ENCODE results near the gene SLC1A3. TPM values are rescaled to one million over a fixed set of nuclear protein-coding genes. Genes with fewer than 3 reads are reported as not detected.

Gene SLC1A3
- total and polyA plus RNA-seq, 2 donors (not counting 1 experiment from before 2014, with no cell fraction given) = 0.52 to 3.3 TPM

DNA sequence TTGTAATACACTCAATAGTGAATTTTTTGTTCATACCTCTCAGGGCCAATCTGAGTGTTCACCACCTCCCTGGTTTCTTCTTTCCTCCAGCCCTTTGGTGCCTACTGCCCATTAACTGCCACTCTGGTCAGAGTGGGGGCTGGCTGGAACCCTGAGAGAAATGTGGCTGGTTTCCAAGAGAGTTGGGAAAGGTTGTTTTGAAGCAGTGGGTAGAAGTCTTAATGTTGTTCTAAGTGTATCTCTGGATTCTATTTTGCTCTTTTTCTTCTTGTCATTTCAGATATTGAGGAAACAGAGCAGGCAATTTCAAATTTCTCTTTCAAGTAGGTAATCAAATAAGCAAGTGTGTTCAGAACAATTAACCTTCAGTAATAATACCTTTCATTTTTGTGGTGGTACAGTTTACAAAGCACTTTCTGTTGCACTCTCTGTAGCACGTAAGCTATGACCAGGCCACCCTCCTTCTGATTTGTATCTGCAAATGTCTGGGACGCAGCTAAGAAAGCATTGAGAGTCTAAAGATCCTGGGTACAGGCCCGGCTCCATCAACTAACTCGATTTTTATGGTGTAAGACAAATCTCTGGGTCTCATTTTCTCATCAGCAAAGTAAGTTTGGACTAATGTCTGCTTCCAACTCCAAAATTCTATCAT is 8.4 kb downstream of the SLC1A3 start:
- peak in 1 of 2 donors; percentile 32 for DNase-seq (ENCODE audit: low read depth in 2 of 2)
- H3K9me3 ChIP-seq (ENCODE audit: control insufficient read depth, insufficient read depth, low read depth, low read length) = no peaks in the 10 kb centered on the region
- H3K27me3 ChIP-seq (ENCODE audit: control insufficient read depth, insufficient read depth, low read length) = no peaks in the 10 kb centered on the region
- no peak overlapping the region for H3K9ac ChIP-seq (ENCODE audit: insufficient read depth, low read length)
- H3K4me1 ChIP-seq (ENCODE audit: control insufficient read depth, extremely low read depth, insufficient read depth, low read length) = no peaks in the 10 kb centered on the region
- H3K36me3 ChIP-seq (ENCODE audit: control insufficient read depth, insufficient read depth, low read length) = no peaks in the 10 kb centered on the region
- H4K20me1 ChIP-seq (ENCODE audit: control insufficient read depth, extremely low read depth, insufficient read depth, low read length) = no peaks in the 10 kb centered on the region
- no peak overlapping the region for H3K27ac ChIP-seq (ENCODE audit: insufficient read depth, low read length)
- no peak overlapping the region for H2AFZ ChIP-seq (ENCODE audit: low read length)
- no peaks in the 10 kb centered on the region for H3K79me2 ChIP-seq (ENCODE audit: control insufficient read depth, insufficient read depth, low read length)
- H3K4me2 ChIP-seq (ENCODE audit: extremely low read depth, insufficient read depth, low read length) = no peak overlapping the region
- TF ChIP-seq, protein P1, sequence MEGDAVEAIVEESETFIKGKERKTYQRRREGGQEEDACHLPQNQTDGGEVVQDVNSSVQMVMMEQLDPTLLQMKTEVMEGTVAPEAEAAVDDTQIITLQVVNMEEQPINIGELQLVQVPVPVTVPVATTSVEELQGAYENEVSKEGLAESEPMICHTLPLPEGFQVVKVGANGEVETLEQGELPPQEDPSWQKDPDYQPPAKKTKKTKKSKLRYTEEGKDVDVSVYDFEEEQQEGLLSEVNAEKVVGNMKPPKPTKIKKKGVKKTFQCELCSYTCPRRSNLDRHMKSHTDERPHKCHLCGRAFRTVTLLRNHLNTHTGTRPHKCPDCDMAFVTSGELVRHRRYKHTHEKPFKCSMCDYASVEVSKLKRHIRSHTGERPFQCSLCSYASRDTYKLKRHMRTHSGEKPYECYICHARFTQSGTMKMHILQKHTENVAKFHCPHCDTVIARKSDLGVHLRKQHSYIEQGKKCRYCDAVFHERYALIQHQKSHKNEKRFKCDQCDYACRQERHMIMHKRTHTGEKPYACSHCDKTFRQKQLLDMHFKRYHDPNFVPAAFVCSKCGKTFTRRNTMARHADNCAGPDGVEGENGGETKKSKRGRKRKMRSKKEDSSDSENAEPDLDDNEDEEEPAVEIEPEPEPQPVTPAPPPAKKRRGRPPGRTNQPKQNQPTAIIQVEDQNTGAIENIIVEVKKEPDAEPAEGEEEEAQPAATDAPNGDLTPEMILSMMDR (conservative IDR thresholded peaks at IDR 0.05 in 1 of 2, IDR thresholded peaks at IDR 0.05 in 1 of 2; ENCODE audit: low read depth in 1 of 2, low read length in 2 of 2) = no peak
- TF ChIP-seq EZH2 (IDR thresholded peaks at IDR 0.05; ENCODE audit: low read length, missing control alignments) = no peak
- no peak overlapping the region for H3K4me3 ChIP-seq (replicated peaks in 1 of 4; ENCODE audit: control extremely low read depth in 1 of 4, insufficient read depth in 1 of 4, low read depth in 3 of 4, low read length in 4 of 4)

- H3K79me2 ChIP-seq (ENCODE audit: control insufficient read depth, insufficient read depth, low read length) = no peaks in the 10 kb centered on the region
- no peaks in the 10 kb centered on the region for H3K27me3 ChIP-seq (ENCODE audit: control insufficient read depth, insufficient read depth, low read length)
- no peak overlapping the region for H3K4me3 ChIP-seq (replicated peaks in 1 of 4; ENCODE audit: control extremely low read depth in 1 of 4, insufficient read depth in 1 of 4, low read depth in 3 of 4, low read length in 4 of 4)
- TF ChIP-seq, protein P1 (conservative IDR thresholded peaks at IDR 0.05 in 1 of 2, IDR thresholded peaks at IDR 0.05 in 1 of 2; ENCODE audit: low read depth in 1 of 2, low read length in 2 of 2) = no peak
- TF ChIP-seq EZH2 (IDR thresholded peaks at IDR 0.05; ENCODE audit: low read length, missing control alignments) = no peak
- H3K9ac ChIP-seq (ENCODE audit: insufficient read depth, low read length) = no peak overlapping the region
- H3K9me3 ChIP-seq (ENCODE audit: control insufficient read depth, insufficient read depth, low read depth, low read length) = no peaks in the 10 kb centered on the region
- H3K27ac ChIP-seq (ENCODE audit: insufficient read depth, low read length) = no peak overlapping the region
- no peak for DNase-seq (ENCODE audit: low read depth in 2 of 2)
- no peaks in the 10 kb centered on the region for H3K4me1 ChIP-seq (ENCODE audit: control insufficient read depth, extremely low read depth, insufficient read depth, low read length)
- no peaks in the 10 kb centered on the region for H4K20me1 ChIP-seq (ENCODE audit: control insufficient read depth, extremely low read depth, insufficient read depth, low read length)
- H2AFZ ChIP-seq (ENCODE audit: low read length) = no peak overlapping the region
- H3K4me2 ChIP-seq (ENCODE audit: extremely low read depth, insufficient read depth, low read length) = no peak overlapping the region
- H3K36me3 ChIP-seq (ENCODE audit: control insufficient read depth, insufficient read depth, low read length) = no peaks in the 10 kb centered on the region
Measured at GRCh38 chr5:36619012-36619635, 12.7 kb downstream of the SLC1A3 start.

DNA sequence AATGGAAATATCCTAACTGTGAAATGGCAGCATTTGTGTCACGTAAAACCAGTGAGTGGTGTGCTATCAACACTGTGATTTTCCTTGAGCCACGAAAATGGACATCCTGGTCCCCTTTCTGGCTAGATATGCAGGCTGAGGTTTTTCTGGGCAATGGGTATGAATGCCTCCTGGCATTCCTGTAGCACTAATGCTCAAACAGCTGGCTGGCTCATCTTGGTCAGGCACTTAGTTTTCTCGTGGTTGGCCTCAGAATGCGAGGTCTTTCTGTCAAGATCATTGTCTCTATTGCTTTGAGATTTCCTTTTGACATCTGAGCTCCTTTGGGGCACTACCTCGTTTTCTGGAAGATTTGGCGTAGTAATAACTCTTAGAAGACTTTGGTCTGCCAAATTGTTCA is 15.6 kb downstream of the SLC1A3 start:
- Histone ChIP-seq H3K9me3 (ENCODE audit: control insufficient read depth, insufficient read depth, low read depth, low read length) (no peaks in the 10 kb centered on the region), H4K20me1 (ENCODE audit: control insufficient read depth, extremely low read depth, insufficient read depth, low read length) (no peaks in the 10 kb centered on the region), H3K9ac (ENCODE audit: insufficient read depth, low read length) (no peak overlapping the region), H2AFZ (ENCODE audit: low read length) (no peak overlapping the region), H3K27ac (ENCODE audit: insufficient read depth, low read length) (no peak overlapping the region), H3K27me3 (ENCODE audit: control insufficient read depth, insufficient read depth, low read length) (no peaks in the 10 kb centered on the region), H3K4me2 (ENCODE audit: extremely low read depth, insufficient read depth, low read length) (no peak overlapping the region), H3K36me3 (ENCODE audit: control insufficient read depth, insufficient read depth, low read length) (no peaks in the 10 kb centered on the region), H3K4me1 (ENCODE audit: control insufficient read depth, extremely low read depth, insufficient read depth, low read length) (no peaks in the 10 kb centered on the region), H3K4me3 (replicated peaks in 1 of 4; ENCODE audit: control extremely low read depth in 1 of 4, insufficient read depth in 1 of 4, low read depth in 3 of 4, low read length in 4 of 4) (no peak overlapping the region), H3K79me2 (ENCODE audit: control insufficient read depth, insufficient read depth, low read length) (no peaks in the 10 kb centered on the region)
- TF ChIP-seq EZH2 (IDR thresholded peaks at IDR 0.05; ENCODE audit: low read length, missing control alignments) = no peak
- TF ChIP-seq, protein P1 (conservative IDR thresholded peaks at IDR 0.05 in 1 of 2, IDR thresholded peaks at IDR 0.05 in 1 of 2; ENCODE audit: low read depth in 1 of 2, low read length in 2 of 2) = no peak
- DNase-seq (ENCODE audit: low read depth in 2 of 2) = no peak

Data from fibroblast of lung (primary cell).